DND-41 (cell line): ENCODE results near the gene CCNL1.

Experiments
- EZH2 ChIP-seq: IDR thresholded peaks from 3 replicates; pipeline ENCODE4 v1.6.1; 2012; ENCODE audit warnings: borderline replicate concordance, low read depth, mild to moderate bottlenecking, moderate library complexity, low read length, inconsistent platforms; ENCODE audit not compliant: severe bottlenecking
- TF ChIP-seq, protein P1 (sequence below): IDR thresholded peaks from 2 replicates; pipeline ENCODE4 v1.5.1; 2012; ENCODE audit warnings: borderline replicate concordance, low read length, moderate library complexity, mild to moderate bottlenecking; ENCODE audit not compliant: poor library complexity, severe bottlenecking; ENCODE audit errors: extremely low read depth

DNA sequence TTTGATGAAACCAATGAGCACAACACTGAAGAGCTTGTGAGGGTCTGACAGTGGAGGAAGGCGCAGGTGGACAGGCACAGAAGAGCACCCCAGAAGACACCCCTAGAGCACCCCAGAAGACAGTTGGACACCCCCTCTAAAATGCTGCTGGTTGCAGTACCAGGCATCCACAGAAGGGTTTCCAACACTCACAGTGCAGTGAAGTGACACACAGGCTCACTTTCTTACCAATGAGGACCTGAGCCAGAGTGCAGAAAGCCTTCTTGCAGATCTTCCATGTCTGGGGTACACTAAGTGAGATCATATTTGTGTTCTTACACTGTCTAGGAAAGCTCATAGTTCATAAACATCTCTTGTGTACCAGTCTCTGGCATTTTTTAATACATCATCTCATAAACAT, 27.6 kb downstream of the CCNL1 start:
- TF ChIP-seq, protein P1, sequence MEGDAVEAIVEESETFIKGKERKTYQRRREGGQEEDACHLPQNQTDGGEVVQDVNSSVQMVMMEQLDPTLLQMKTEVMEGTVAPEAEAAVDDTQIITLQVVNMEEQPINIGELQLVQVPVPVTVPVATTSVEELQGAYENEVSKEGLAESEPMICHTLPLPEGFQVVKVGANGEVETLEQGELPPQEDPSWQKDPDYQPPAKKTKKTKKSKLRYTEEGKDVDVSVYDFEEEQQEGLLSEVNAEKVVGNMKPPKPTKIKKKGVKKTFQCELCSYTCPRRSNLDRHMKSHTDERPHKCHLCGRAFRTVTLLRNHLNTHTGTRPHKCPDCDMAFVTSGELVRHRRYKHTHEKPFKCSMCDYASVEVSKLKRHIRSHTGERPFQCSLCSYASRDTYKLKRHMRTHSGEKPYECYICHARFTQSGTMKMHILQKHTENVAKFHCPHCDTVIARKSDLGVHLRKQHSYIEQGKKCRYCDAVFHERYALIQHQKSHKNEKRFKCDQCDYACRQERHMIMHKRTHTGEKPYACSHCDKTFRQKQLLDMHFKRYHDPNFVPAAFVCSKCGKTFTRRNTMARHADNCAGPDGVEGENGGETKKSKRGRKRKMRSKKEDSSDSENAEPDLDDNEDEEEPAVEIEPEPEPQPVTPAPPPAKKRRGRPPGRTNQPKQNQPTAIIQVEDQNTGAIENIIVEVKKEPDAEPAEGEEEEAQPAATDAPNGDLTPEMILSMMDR, result no peak
- TF ChIP-seq EZH2, result no peak
